ENCODE measurements around the gene IFIH1. TPM values are rescaled to one million over a fixed set of nuclear protein-coding genes. Genes with fewer than 3 reads are reported as not detected.

Gene IFIH1
- total RNA-seq, 1 donor, result 7.7 TPM

Other genes starting within 250 kb of the IFIH1 start
- 138 and 203 TPM in 2 replicates for gene DPP4, start 244.5 kb downstream of the IFIH1 start, total RNA-seq (ENCODE audit: low replicate concordance)
- not detected in 2 replicates for gene GCG, start 166.4 kb downstream of the IFIH1 start, total RNA-seq (ENCODE audit: low replicate concordance)
- gene FAP, start 75.2 kb downstream of the IFIH1 start, total RNA-seq (ENCODE audit: low replicate concordance), result 150 and 228 TPM in 2 replicates
- 3.3 and 10.9 TPM in 2 replicates for gene GCA, start 25.4 kb upstream of the IFIH1 start, total RNA-seq (ENCODE audit: low replicate concordance)